Mucosa of descending colon (tissue), 3 donors: ENCODE data around the gene MTR. TPM values are rescaled to one million over a fixed set of nuclear protein-coding genes. Genes with fewer than 3 reads are reported as not detected.

Source experiments
- ATAC-seq: fragments of 200-7000 bp; cut with Tn5 transposase; one replicate; pipeline ENCODE4 v1.9.1; 2020; ENCODE audit warnings: mild to moderate bottlenecking, moderate library complexity
- DNase-seq, 3 donors: peaks; one replicate each; pipeline ENCODE4 v3.0.0-alpha.2; 2020
- H3K36me3 ChIP-seq: fragments of 200-600 bp; one replicate; pipeline ENCODE4 v1.8.0; 2021; ENCODE audit warnings: low read depth, mild to moderate bottlenecking
- H3K4me1 ChIP-seq: fragments of 200-600 bp; one replicate; pipeline ENCODE4 v1.8.0; 2021; ENCODE audit warnings: low read depth, mild to moderate bottlenecking
- H3K4me3 ChIP-seq: fragments of 200-600 bp; one replicate; pipeline ENCODE4 v1.8.0; 2021; ENCODE audit warnings: mild to moderate bottlenecking
- H3K9me3 ChIP-seq: fragments of 200-600 bp; one replicate; pipeline ENCODE4 v1.8.0; 2021; ENCODE audit warnings: mild to moderate bottlenecking
- CTCF ChIP-seq: fragments of 200-600 bp; IDR thresholded peaks from one replicate; pipeline ENCODE4 v1.8.0; 2022; ENCODE audit warnings: antibody characterized with exemption, mild to moderate bottlenecking
- intact Hi-C, 2 donors: fragments of 100-400 bp; cut with DNase I in 1 of 2; cut with micrococcal nuclease in 1 of 2; formaldehyde crosslinking; loops; one replicate each; pipeline versions ENCODE4 v1.11.0 to v1.11.1; 2022; cut with DNase I, micrococcal nuclease
- total RNA-seq, 3 donors: library from RNA; stranded (reverse); fragmentation: NEBNext Ultra II Directional in 2 of 3; extraction: Animal tissue kit (Norgen Biotek cat#: 25700) in 2 of 3; gene quantifications; one replicate each; pipeline versions ENCODE4 v1.2.1 to v1.2.4, GENCODE V29; 2021 to 2023
- donor health status: DM: no; HTN: no; CAD: no; lungs with moderate emphysema.
- donor health status: DM: no; HTN: no; CAD: no.
- donor health status: DM: no; HTN: yes; CAD: no.

Gene MTR
- total RNA-seq, 3 donors from 2014 or later, result 21.7 to 41.1 (median 23.5) TPM

- Histone ChIP-seq H3K9me3 (no peaks in the 10 kb centered on the region), H3K36me3 (no peaks in the 10 kb centered on the region), H3K4me1 (no peaks in the 10 kb centered on the region), H3K4me3 (no peak overlapping the region)
- TF ChIP-seq CTCF, result no peak
- intact Hi-C loops, result no loop called here
- DNase-seq, result no peak
- ATAC-seq, result no peak
Measured at GRCh38 chr1:236751385-236751784, 43.7 kb upstream of the MTR start.

GRCh38 chr1:236751935-236752334 is 43.2 kb upstream of the MTR start:
- Histone ChIP-seq H3K9me3 (no peaks in the 10 kb centered on the region), H3K4me1 (no peaks in the 10 kb centered on the region), H3K4me3 (no peak overlapping the region), H3K36me3 (no peaks in the 10 kb centered on the region)
- TF ChIP-seq CTCF, result no peak
- DNase-seq (no peak), ATAC-seq (no peak)
- intact Hi-C loops, result no loop called here

GRCh38 chr1:236753516-236753915 is 41.6 kb upstream of the MTR start:
- H3K36me3 ChIP-seq, result no peaks in the 10 kb centered on the region
- no peak overlapping the region for H3K4me3 ChIP-seq
- ATAC-seq (peak; percentile 36), DNase-seq (no peak)
- no peak for TF ChIP-seq CTCF
- intact Hi-C loops, result no loop called here
- no peaks in the 10 kb centered on the region for H3K9me3 ChIP-seq
- H3K4me1 ChIP-seq, result no peaks in the 10 kb centered on the region

- DNase-seq (no peak), ATAC-seq (no peak)
- no peaks in the 10 kb centered on the region for H3K9me3 ChIP-seq
- intact Hi-C loops, result no loop called here
- H3K36me3 ChIP-seq, result no peaks in the 10 kb centered on the region
- H3K4me1 ChIP-seq, result no peaks in the 10 kb centered on the region
- no peak for TF ChIP-seq CTCF
- no peak overlapping the region for H3K4me3 ChIP-seq
Measured at GRCh38 chr1:236753964-236754363, 41.1 kb upstream of the MTR start.

GRCh38 chr1:236754525-236755210 is 40.4 kb upstream of the MTR start:
- no peak for DNase-seq
- Histone ChIP-seq H3K36me3 (no peaks in the 10 kb centered on the region), H3K4me1 (no peaks in the 10 kb centered on the region), H3K4me3 (no peak overlapping the region), H3K9me3 (no peaks in the 10 kb centered on the region)
- TF ChIP-seq CTCF, result no peak
- intact Hi-C loops, result no loop called here
- no peak for ATAC-seq

- TF ChIP-seq CTCF, result no peak
- no peaks in the 10 kb centered on the region for H3K36me3 ChIP-seq
- no peak overlapping the region for H3K4me3 ChIP-seq
- no peaks in the 10 kb centered on the region for H3K9me3 ChIP-seq
- DNase-seq (no peak), ATAC-seq (no peak)
- intact Hi-C loops, result no loop called here
- no peaks in the 10 kb centered on the region for H3K4me1 ChIP-seq
Measured at GRCh38 chr1:236757640-236758039, 37.5 kb upstream of the MTR start.
